IMR-90 (cell line): ENCODE results near the gene ZFP90. TPM values are rescaled to one million over a fixed set of nuclear protein-coding genes. Genes with fewer than 3 reads are reported as not detected.

Experiments used
- ATAC-seq: fragments of 200-7000 bp; cut with Tn5 transposase; 2 replicates; pipeline ENCODE4 v1.9.1; 2020; ENCODE audit warnings: low read depth, mild to moderate bottlenecking, moderate library complexity
- BruUV-seq: library from RNA; stranded (reverse); fragments of 400-500 nt; replicated peaks from 2 replicates; lab custom pipeline; 2021; lab: Mats Ljungman, UMichigan
- CTCF ChIA-PET: fragments of 300-600 bp; formaldehyde crosslinking; extraction: SDS; loops from one replicate; lab custom pipeline; 2021; ENCODE audit warnings: antibody characterized with exemption; lab: Yijun Ruan, JAX
- POLR2A ChIA-PET: fragments of 300-600 bp; sonication (Branson Sonifier 250); formaldehyde crosslinking; loops from one replicate; lab custom pipeline; 2022; ENCODE audit warnings: antibody characterized with exemption; ENCODE audit not compliant: unreplicated experiment; lab: Charles Lee
- DNase-seq: peaks from one replicate; pipeline ENCODE4 v3.0.0; 2013
- H2AFZ ChIP-seq: replicated peaks from 2 replicates; pipeline ENCODE3; 2013; ENCODE audit warnings: low read length, mild to moderate bottlenecking; ENCODE audit not compliant: poor library complexity
- H2AK5ac ChIP-seq: 2 replicates; pipeline ENCODE4 v1.6.1; 2013; ENCODE audit warnings: low read depth, low read length, inconsistent platforms
- H2AK9ac ChIP-seq: replicated peaks from 2 replicates; pipeline ENCODE3; 2013; ENCODE audit warnings: mild to moderate bottlenecking, low read depth, low read length, moderate library complexity; ENCODE audit not compliant: poor library complexity
- H2BK120ac ChIP-seq: 2 replicates; pipeline ENCODE4 v1.6.1; 2013; ENCODE audit warnings: low read depth, low read length, inconsistent platforms
- H2BK15ac ChIP-seq: 3 replicates; pipeline ENCODE4 v1.6.1; 2013; ENCODE audit warnings: low read depth, low read length, inconsistent platforms
- H2BK20ac ChIP-seq: 2 replicates; pipeline ENCODE4 v1.6.1; 2013; ENCODE audit warnings: low read depth, mild to moderate bottlenecking, inconsistent platforms, low read length, moderate library complexity
- H2BK5ac ChIP-seq: 2 replicates; pipeline ENCODE4 v1.6.1; 2013; ENCODE audit warnings: mild to moderate bottlenecking, low read depth, low read length, inconsistent platforms; ENCODE audit not compliant: poor library complexity, severe bottlenecking
- H3K14ac ChIP-seq: replicated peaks from 2 replicates; pipeline ENCODE4 v1.6.1; 2013; ENCODE audit warnings: low read depth, low read length, inconsistent platforms
- H3K18ac ChIP-seq: 2 replicates; pipeline ENCODE4 v1.6.1; 2013; ENCODE audit warnings: low read depth, low read length, control low read depth
- H3K23ac ChIP-seq: 2 replicates; pipeline ENCODE4 v1.6.1; 2013; ENCODE audit warnings: low read depth, low read length, inconsistent platforms
- H3K27ac ChIP-seq: 2 replicates; pipeline ENCODE4 v1.5.1; 2013; ENCODE audit warnings: mild to moderate bottlenecking, control low read depth, low read length; ENCODE audit not compliant: insufficient read depth
- H3K27me3 ChIP-seq: 2 replicates; pipeline ENCODE4 v1.6.1; 2013; ENCODE audit warnings: low read length; ENCODE audit not compliant: control insufficient read depth, insufficient read depth
- H3K36me3 ChIP-seq: 2 replicates; pipeline ENCODE4 v1.6.1; 2013; ENCODE audit warnings: low read length, mixed read lengths; ENCODE audit not compliant: control insufficient read depth, insufficient read depth
- H3K4ac ChIP-seq: 2 replicates; pipeline ENCODE4 v1.6.1; 2013; ENCODE audit warnings: low read depth, low read length, inconsistent platforms
- H3K4me1 ChIP-seq: 2 replicates; pipeline ENCODE4 v1.6.1; 2013; ENCODE audit warnings: low read length, mixed read lengths; ENCODE audit not compliant: control insufficient read depth, insufficient read depth
- H3K4me2 ChIP-seq: 2 replicates; pipeline ENCODE4 v1.6.1; 2013; ENCODE audit warnings: low read depth, mild to moderate bottlenecking, control low read depth, low read length, moderate library complexity
- H3K4me3 ChIP-seq: 2 replicates; pipeline ENCODE4 v1.5.1; 2013; ENCODE audit warnings: low read depth, mild to moderate bottlenecking, control low read depth, low read length, moderate library complexity; ENCODE audit not compliant: insufficient read depth
- H3K56ac ChIP-seq: 2 replicates; pipeline ENCODE4 v1.6.1; 2013; ENCODE audit warnings: low read length, inconsistent platforms; ENCODE audit not compliant: insufficient read depth; ENCODE audit errors: extremely low read depth
- H3K79me1 ChIP-seq, 2 experiments: 2 replicates each; pipeline ENCODE4 v1.6.1; 2013; ENCODE audit warnings: low read length in 2 of 2, inconsistent platforms in 1 of 2, low read depth in 1 of 2
- H3K9ac ChIP-seq: 2 replicates; pipeline ENCODE4 v1.6.1; 2013; ENCODE audit warnings: low read depth, low read length, control low read depth
- H3K9me1 ChIP-seq: 2 replicates; pipeline ENCODE4 v1.6.1; 2013; ENCODE audit warnings: low read length, inconsistent platforms; ENCODE audit not compliant: insufficient read depth
- H3K9me3 ChIP-seq: 2 replicates; pipeline ENCODE4 v1.6.1; 2013; ENCODE audit warnings: low read length; ENCODE audit not compliant: control insufficient read depth, insufficient read depth
- H4K20me1 ChIP-seq: 2 replicates; pipeline ENCODE4 v1.6.1; 2013; ENCODE audit warnings: low read length, inconsistent platforms; ENCODE audit not compliant: insufficient read depth
- H4K5ac ChIP-seq: 2 replicates; pipeline ENCODE4 v1.6.1; 2013; ENCODE audit warnings: mild to moderate bottlenecking, low read depth, low read length, control low read depth
- H4K8ac ChIP-seq, 2 experiments: 2 replicates each; pipeline ENCODE4 v1.6.1; 2013; ENCODE audit warnings: low read depth in 2 of 2, low read length in 2 of 2, control low read depth in 1 of 2, inconsistent platforms in 1 of 2
- H4K91ac ChIP-seq: 2 replicates; pipeline ENCODE4 v1.6.1; 2013; ENCODE audit warnings: low read depth, low read length, inconsistent platforms; ENCODE audit not compliant: insufficient read depth
- CEBPB ChIP-seq: IDR thresholded peaks from 2 replicates; pipeline ENCODE4 v1.6.1; 2012; ENCODE audit warnings: low read depth, low read length, improper control_type of control experiment
- CHD1 ChIP-seq: IDR thresholded peaks from 2 replicates; pipeline ENCODE4 v1.6.1; 2012; ENCODE audit warnings: low read depth, low read length, improper control_type of control experiment
- ELK1 ChIP-seq: fragments of 150-350 bp; IDR thresholded peaks from 2 replicates; pipeline ENCODE4 v1.6.1; 2016; ENCODE audit warnings: low read depth, mild to moderate bottlenecking, low read length, moderate library complexity, borderline replicate concordance
- FOS ChIP-seq: fragments of 150-350 bp; IDR thresholded peaks from 2 replicates; pipeline ENCODE4 v1.6.1; 2016; ENCODE audit warnings: low read depth, low read length
- MAFK ChIP-seq: IDR thresholded peaks from 2 replicates; pipeline ENCODE4 v1.6.1; 2012; ENCODE audit warnings: low read depth, low read length, improper control_type of control experiment
- MAZ ChIP-seq: IDR thresholded peaks from 2 replicates; pipeline ENCODE4 v1.6.1; 2012; ENCODE audit warnings: low read depth, mild to moderate bottlenecking, low read length, improper control_type of control experiment, moderate library complexity, borderline replicate concordance
- MXI1 ChIP-seq: IDR thresholded peaks from 2 replicates; pipeline ENCODE4 v1.6.1; 2012; ENCODE audit warnings: low read depth, mild to moderate bottlenecking, low read length, moderate library complexity, borderline replicate concordance
- NFE2L2 ChIP-seq: fragments of 150-350 bp; IDR thresholded peaks from 2 replicates; pipeline ENCODE4 v1.6.1; 2016; ENCODE audit warnings: low read depth, mild to moderate bottlenecking, low read length
- POLR2A ChIP-seq: IDR thresholded peaks from 2 replicates; pipeline ENCODE4 v1.6.1; 2012; ENCODE audit warnings: mild to moderate bottlenecking, low read depth, low read length
- RAD21 ChIP-seq: IDR thresholded peaks from 2 replicates; pipeline ENCODE4 v1.6.1; 2012; ENCODE audit warnings: low read length, improper control_type of control experiment
- RFX5 ChIP-seq: IDR thresholded peaks from 2 replicates; pipeline ENCODE4 v1.8.0; 2012; ENCODE audit warnings: low read depth, mild to moderate bottlenecking, low read length, moderate library complexity
- SMC3 ChIP-seq: fragments of 150-350 bp; IDR thresholded peaks from 2 replicates; pipeline ENCODE4 v1.6.1; 2016; ENCODE audit warnings: low read depth, mild to moderate bottlenecking, antibody characterized with exemption, low read length, moderate library complexity
- WGBS, 2 experiments: methylation state at CpG; one replicate each; pipeline versions ENCODE4 v1.1.5 to v1.1.7; 2013; ENCODE audit warnings: missing lambda C conversion rate in 2 of 2; ENCODE audit not compliant: insufficient read length in 1 of 2; ENCODE audit errors: extremely low coverage in 2 of 2; 5-methylcytosine and 5-hydroxymethylcytosine counted together
- dilution Hi-C: fragments of 300-500 bp; cut with HindIII; formaldehyde crosslinking; loops from one replicate; pipeline ENCODE4 v1.14.3; 2018; ENCODE audit warnings: low sequenced_read_pairs; ENCODE audit not compliant: unreplicated experiment
- in situ Hi-C: fragments of 300-500 bp; cut with MboI; formaldehyde crosslinking; loops from 3 replicates; pipeline ENCODE4 v1.14.3; 2019; ENCODE audit warnings: low sequenced_read_pairs, inconsistent platforms, mixed read lengths
- intact Hi-C: fragments of 100-400 bp; cut with micrococcal nuclease; formaldehyde crosslinking; loops from 2 replicates; pipeline ENCODE4 v1.10.0; 2022
- polyA plus RNA-seq, 3 experiments: library from polyadenylated mRNA; depleted of rRNA; stranded (reverse); fragments of >200 nt; gene quantifications; 2 replicates each; pipeline ENCODE4 v1.2.3, GENCODE V29; 2012; ENCODE audit warnings: low replicate concordance in 1 of 3
- total RNA-seq: library from RNA; depleted of rRNA; stranded (reverse); fragments of >200 nt; gene quantifications from 2 replicates; pipeline ENCODE4 v1.2.3, GENCODE V29; 2012
- TF ChIP-seq, protein P1 (sequence below): fragments of 150-350 bp; IDR thresholded peaks from 2 replicates; pipeline ENCODE4 v1.6.1; 2017; ENCODE audit warnings: mild to moderate bottlenecking, antibody characterized with exemption, low read length, low read depth
- TF ChIP-seq, protein P2 (sequence below): conservative IDR thresholded peaks from 2 replicates; pipeline ENCODE4 v1.5.1; 2012; ENCODE audit warnings: mild to moderate bottlenecking, low read depth, low read length, improper control_type of control experiment

The ZFP90 gene
- total and polyA plus RNA-seq, 2 of the 4 experiments (the other 2 are of a cell fraction), result 7.3 to 22.6 TPM

GRCh38 chr16:68512742-68513141 is 26.3 kb upstream of the ZFP90 start:
- no peak overlapping the region for H4K91ac ChIP-seq
- ATAC-seq (no peak), DNase-seq (no peak)
- H3K36me3 ChIP-seq, result no peaks in the 10 kb centered on the region
- H2AK9ac ChIP-seq, result no peak overlapping the region
- ChIA-PET POLR2A (no interaction called here), CTCF (interaction anchor here (0.8 to 1.5 kb wide), 2 partner anchors 8 to 67 kb away, joined by 3 to 6 read pairs; no protein-coding TSS in a partner anchor)
- no peak overlapping the region for H3K18ac ChIP-seq
- no TSS peak for BruUV-seq
- H4K20me1 ChIP-seq, result no peaks in the 10 kb centered on the region; the same call in 1 of the 2 replicates
- intact Hi-C loops (loop anchor here (5.0 kb wide), 1 partner anchor 250 kb away; the partner anchor contains the start of gene SLC7A6), dilution Hi-C loops (no loop called here), in situ Hi-C loops (loop anchor here (5.0 kb wide), 1 partner anchor 115 kb away; no protein-coding TSS in a partner anchor)
- H2AK5ac ChIP-seq, result no peak overlapping the region
- H3K4me3 ChIP-seq, result no peak overlapping the region
- H3K4me1 ChIP-seq, result no peaks in the 10 kb centered on the region
- no peak overlapping the region for H3K23ac ChIP-seq
- no peak overlapping the region for H2BK15ac ChIP-seq
- no peak overlapping the region for H3K14ac ChIP-seq
- H3K4ac ChIP-seq, result no peak overlapping the region
- TF ChIP-seq POLR2A (no peak), SMC3 (no peak), RAD21 (no peak), FOS (no peak), NFE2L2 (no peak), RFX5 (no peak), CHD1 (no peak), ELK1 (no peak), CEBPB (no peak), MAFK (no peak), MXI1 (no peak), MAZ (no peak)
- TF ChIP-seq, protein P1, sequence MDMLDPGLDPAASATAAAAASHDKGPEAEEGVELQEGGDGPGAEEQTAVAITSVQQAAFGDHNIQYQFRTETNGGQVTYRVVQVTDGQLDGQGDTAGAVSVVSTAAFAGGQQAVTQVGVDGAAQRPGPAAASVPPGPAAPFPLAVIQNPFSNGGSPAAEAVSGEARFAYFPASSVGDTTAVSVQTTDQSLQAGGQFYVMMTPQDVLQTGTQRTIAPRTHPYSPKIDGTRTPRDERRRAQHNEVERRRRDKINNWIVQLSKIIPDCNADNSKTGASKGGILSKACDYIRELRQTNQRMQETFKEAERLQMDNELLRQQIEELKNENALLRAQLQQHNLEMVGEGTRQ, result no peak
- TF ChIP-seq, protein P2, sequence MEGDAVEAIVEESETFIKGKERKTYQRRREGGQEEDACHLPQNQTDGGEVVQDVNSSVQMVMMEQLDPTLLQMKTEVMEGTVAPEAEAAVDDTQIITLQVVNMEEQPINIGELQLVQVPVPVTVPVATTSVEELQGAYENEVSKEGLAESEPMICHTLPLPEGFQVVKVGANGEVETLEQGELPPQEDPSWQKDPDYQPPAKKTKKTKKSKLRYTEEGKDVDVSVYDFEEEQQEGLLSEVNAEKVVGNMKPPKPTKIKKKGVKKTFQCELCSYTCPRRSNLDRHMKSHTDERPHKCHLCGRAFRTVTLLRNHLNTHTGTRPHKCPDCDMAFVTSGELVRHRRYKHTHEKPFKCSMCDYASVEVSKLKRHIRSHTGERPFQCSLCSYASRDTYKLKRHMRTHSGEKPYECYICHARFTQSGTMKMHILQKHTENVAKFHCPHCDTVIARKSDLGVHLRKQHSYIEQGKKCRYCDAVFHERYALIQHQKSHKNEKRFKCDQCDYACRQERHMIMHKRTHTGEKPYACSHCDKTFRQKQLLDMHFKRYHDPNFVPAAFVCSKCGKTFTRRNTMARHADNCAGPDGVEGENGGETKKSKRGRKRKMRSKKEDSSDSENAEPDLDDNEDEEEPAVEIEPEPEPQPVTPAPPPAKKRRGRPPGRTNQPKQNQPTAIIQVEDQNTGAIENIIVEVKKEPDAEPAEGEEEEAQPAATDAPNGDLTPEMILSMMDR, result no peak
- no peak overlapping the region for H4K5ac ChIP-seq
- no peaks in the 10 kb centered on the region for H3K9me1 ChIP-seq
- H4K8ac ChIP-seq, result no peak overlapping the region
- H3K56ac ChIP-seq, result no peak overlapping the region
- no peak overlapping the region for H3K4me2 ChIP-seq
- no peaks in the 10 kb centered on the region for H3K79me1 ChIP-seq
- no peak overlapping the region for H3K27ac ChIP-seq
- H3K9ac ChIP-seq, result no peak overlapping the region
- no peak overlapping the region for H2BK5ac ChIP-seq
- H2AFZ ChIP-seq, result no peak overlapping the region
- H2BK20ac ChIP-seq, result no peak overlapping the region
- WGBS, 2 experiments, result no CpG with 5 or more reads among the region's 1 CpG
- peaks cover 23% of the 10 kb centered on the region for H3K27me3 ChIP-seq
- H2BK120ac ChIP-seq, result no peak overlapping the region
- no peaks in the 10 kb centered on the region for H3K9me3 ChIP-seq
